IMR-90 (cell line): ENCODE data around the gene DCTD.

Experiments used
- CTCF ChIP-seq: conservative IDR thresholded peaks from 2 replicates; pipeline ENCODE4 v1.5.1; 2012; ENCODE audit warnings: mild to moderate bottlenecking, low read depth, low read length, improper control_type of control experiment
- MAFK ChIP-seq: IDR thresholded peaks from 2 replicates; pipeline ENCODE4 v1.6.1; 2012; ENCODE audit warnings: low read depth, low read length, improper control_type of control experiment
- NFE2L2 ChIP-seq: fragments of 150-350 bp; IDR thresholded peaks from 2 replicates; pipeline ENCODE4 v1.6.1; 2016; ENCODE audit warnings: low read depth, mild to moderate bottlenecking, low read length
- POLR2A ChIP-seq: IDR thresholded peaks from 2 replicates; pipeline ENCODE4 v1.6.1; 2012; ENCODE audit warnings: mild to moderate bottlenecking, low read depth, low read length
- RAD21 ChIP-seq: IDR thresholded peaks from 2 replicates; pipeline ENCODE4 v1.6.1; 2012; ENCODE audit warnings: low read length, improper control_type of control experiment
- RCOR1 ChIP-seq: IDR thresholded peaks from 2 replicates; pipeline ENCODE4 v1.6.1; 2012; ENCODE audit warnings: mild to moderate bottlenecking, low read length, improper control_type of control experiment; ENCODE audit not compliant: insufficient replicate concordance
- TF ChIP-seq, protein P1 (sequence below): fragments of 150-350 bp; IDR thresholded peaks from 2 replicates; pipeline ENCODE4 v1.6.1; 2016; ENCODE audit warnings: low read depth, mild to moderate bottlenecking, low read length, moderate library complexity, borderline replicate concordance
- TF ChIP-seq, protein P2 (sequence below): fragments of 150-350 bp; IDR thresholded peaks from 2 replicates; pipeline ENCODE4 v1.6.1; 2017; ENCODE audit warnings: mild to moderate bottlenecking, antibody characterized with exemption, low read length, low read depth

- TF ChIP-seq CTCF = no peak
- TF ChIP-seq MAFK = no peak
- no peak for TF ChIP-seq POLR2A
- no peak for TF ChIP-seq RCOR1
- no peak for TF ChIP-seq NFE2L2
- TF ChIP-seq RAD21 = no peak
- TF ChIP-seq, protein P1, sequence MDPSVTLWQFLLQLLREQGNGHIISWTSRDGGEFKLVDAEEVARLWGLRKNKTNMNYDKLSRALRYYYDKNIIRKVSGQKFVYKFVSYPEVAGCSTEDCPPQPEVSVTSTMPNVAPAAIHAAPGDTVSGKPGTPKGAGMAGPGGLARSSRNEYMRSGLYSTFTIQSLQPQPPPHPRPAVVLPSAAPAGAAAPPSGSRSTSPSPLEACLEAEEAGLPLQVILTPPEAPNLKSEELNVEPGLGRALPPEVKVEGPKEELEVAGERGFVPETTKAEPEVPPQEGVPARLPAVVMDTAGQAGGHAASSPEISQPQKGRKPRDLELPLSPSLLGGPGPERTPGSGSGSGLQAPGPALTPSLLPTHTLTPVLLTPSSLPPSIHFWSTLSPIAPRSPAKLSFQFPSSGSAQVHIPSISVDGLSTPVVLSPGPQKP = no peak
- TF ChIP-seq, protein P2, sequence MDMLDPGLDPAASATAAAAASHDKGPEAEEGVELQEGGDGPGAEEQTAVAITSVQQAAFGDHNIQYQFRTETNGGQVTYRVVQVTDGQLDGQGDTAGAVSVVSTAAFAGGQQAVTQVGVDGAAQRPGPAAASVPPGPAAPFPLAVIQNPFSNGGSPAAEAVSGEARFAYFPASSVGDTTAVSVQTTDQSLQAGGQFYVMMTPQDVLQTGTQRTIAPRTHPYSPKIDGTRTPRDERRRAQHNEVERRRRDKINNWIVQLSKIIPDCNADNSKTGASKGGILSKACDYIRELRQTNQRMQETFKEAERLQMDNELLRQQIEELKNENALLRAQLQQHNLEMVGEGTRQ = no peak
Measured at GRCh38 chr4:182930889-182931288, 13.7 kb upstream of the DCTD start.
